Neural cell (in vitro differentiated cells): ENCODE data around the gene TNFAIP8L3. TPM values are rescaled to one million over a fixed set of nuclear protein-coding genes. Genes with fewer than 3 reads are reported as not detected.

ENCODE experiments used
- H2AFZ ChIP-seq: fragments of 200-600, 300-800 bp; sonication (generic), shearing (Covaris generic); 2 replicates; pipeline ENCODE4 v1.6.0; 2014; ENCODE audit warnings: low read depth, mild to moderate bottlenecking, antibody characterized with exemption, low read length, moderate library complexity
- H3F3A ChIP-seq: fragments of 200-600 bp; shearing (Covaris generic); 2 replicates; pipeline ENCODE4 v1.6.1; 2016; ENCODE audit warnings: mild to moderate bottlenecking, moderate library complexity, mixed read lengths, antibody characterized with exemption, low read length; ENCODE audit not compliant: insufficient read depth, poor library complexity, severe bottlenecking
- H3K27ac ChIP-seq: fragments of 200-600, 300-800 bp; sonication (generic), shearing (Covaris generic); 2 replicates; pipeline ENCODE4 v1.5.1; 2014; ENCODE audit warnings: mild to moderate bottlenecking, low read length, moderate library complexity
- H3K27me3 ChIP-seq: fragments of 300-800, 200-600 bp; sonication (generic), shearing (Covaris generic); 2 replicates; pipeline ENCODE4 v1.6.0; 2014; ENCODE audit warnings: mild to moderate bottlenecking, low read depth, low read length, moderate library complexity; ENCODE audit not compliant: insufficient read depth
- H3K36me3 ChIP-seq: fragments of 300-800, 200-600 bp; sonication (generic), shearing (Covaris generic); 2 replicates; pipeline ENCODE4 v1.5.1; 2014; ENCODE audit warnings: mild to moderate bottlenecking, antibody characterized with exemption, low read length, moderate library complexity; ENCODE audit not compliant: insufficient read depth
- H3K4me2 ChIP-seq: fragments of 300-800, 200-600 bp; sonication (generic), shearing (Covaris generic); 2 replicates; pipeline ENCODE4 v1.6.0; 2014; ENCODE audit warnings: mild to moderate bottlenecking, low read length
- H3K4me3 ChIP-seq: fragments of 300-800, 200-600 bp; sonication (generic), shearing (Covaris generic); 2 replicates; pipeline ENCODE4 v1.5.1; 2014; ENCODE audit warnings: mild to moderate bottlenecking, low read length, moderate library complexity
- H3K79me2 ChIP-seq: fragments of 200-600 bp; shearing (Covaris generic); replicated peaks from 2 replicates; pipeline ENCODE4 v1.6.0; 2014; ENCODE audit warnings: mild to moderate bottlenecking, low read length, moderate library complexity; ENCODE audit not compliant: insufficient read depth
- H3K9ac ChIP-seq: fragments of 300-800, 200-600 bp; sonication (generic), shearing (Covaris generic); 2 replicates; pipeline ENCODE4 v1.6.1; 2016; ENCODE audit warnings: mild to moderate bottlenecking, low read length, mixed read lengths
- H3K9me2 ChIP-seq: fragments of 200-600 bp; shearing (Covaris generic); 2 replicates; pipeline ENCODE4 v1.6.1; 2016; ENCODE audit warnings: mild to moderate bottlenecking, low read length, mixed read lengths; ENCODE audit not compliant: insufficient read depth
- H3K9me3 ChIP-seq: fragments of 200-600, 300-800 bp; sonication (generic), shearing (Covaris generic); 2 replicates; pipeline ENCODE4 v1.6.1; 2016; ENCODE audit warnings: mild to moderate bottlenecking, mixed run types, low read length, moderate library complexity, mixed read lengths
- H4K20me1 ChIP-seq: fragments of 200-600 bp; shearing (Covaris generic); 2 replicates; pipeline ENCODE4 v1.6.1; 2016; ENCODE audit warnings: mild to moderate bottlenecking, mixed run types; ENCODE audit not compliant: insufficient read depth
- EP300 ChIP-seq: fragments of 450-650 bp; conservative IDR thresholded peaks from 2 replicates; pipeline ENCODE4 v1.6.1; 2014; ENCODE audit warnings: antibody characterized with exemption, mild to moderate bottlenecking, moderate library complexity; ENCODE audit not compliant: poor library complexity, severe bottlenecking
- EZH2 ChIP-seq: fragments of 200-600, 300-800 bp; shearing (Covaris generic), sonication (generic); IDR thresholded peaks from 2 replicates; pipeline ENCODE4 v1.6.1; 2014; ENCODE audit warnings: antibody characterized with exemption, low read length, borderline replicate concordance, mild to moderate bottlenecking; ENCODE audit not compliant: insufficient read depth, poor library complexity, severe bottlenecking
- MXI1 ChIP-seq: fragments of 450-650 bp; conservative IDR thresholded peaks from 2 replicates; pipeline ENCODE4 v1.6.1; 2014; ENCODE audit warnings: antibody characterized with exemption, mild to moderate bottlenecking; ENCODE audit not compliant: poor library complexity, severe bottlenecking
- POLR2AphosphoS5 ChIP-seq: IDR thresholded peaks from 2 replicates; pipeline ENCODE4 v1.6.1; 2012
- RAD21 ChIP-seq: fragments of 450-650 bp; conservative IDR thresholded peaks from 2 replicates; pipeline ENCODE4 v1.6.1; 2014; ENCODE audit warnings: antibody characterized with exemption, mild to moderate bottlenecking, moderate library complexity
- SMC3 ChIP-seq: fragments of 450-650 bp; conservative IDR thresholded peaks from 2 replicates; pipeline ENCODE4 v1.6.1; 2014; ENCODE audit warnings: antibody characterized with exemption, mild to moderate bottlenecking, moderate library complexity; ENCODE audit not compliant: poor library complexity
- TAF1 ChIP-seq: IDR thresholded peaks from 2 replicates; pipeline ENCODE4 v1.6.1; 2012; ENCODE audit warnings: low read depth
- polyA plus RNA-seq: library from polyadenylated mRNA; depleted of rRNA; stranded (reverse); fragments of >200 nt; gene quantifications from 2 replicates; pipeline ENCODE4 v1.2.3, GENCODE V29; 2014
- TF ChIP-seq, protein P1 (sequence below): IDR thresholded peaks from 2 replicates; pipeline ENCODE4 v1.6.1; 2012; ENCODE audit warnings: borderline replicate concordance
- TF ChIP-seq, protein P2 (sequence below): fragments of 450-650 bp; IDR thresholded peaks from 2 replicates; pipeline ENCODE4 v1.5.1; 2014; ENCODE audit warnings: antibody characterized with exemption, mild to moderate bottlenecking, moderate library complexity; ENCODE audit not compliant: poor library complexity, severe bottlenecking

Gene TNFAIP8L3
- polyA plus RNA-seq, 1 donor from 2014 or later = 0.16 TPM

- Histone ChIP-seq H3K9me2 (no peaks in the 10 kb centered on the region), H3K9ac (no peak overlapping the region), H3K4me3 (no peak overlapping the region), H3K27ac (no peak overlapping the region), H3K36me3 (no peaks in the 10 kb centered on the region), H3K4me2 (no peak overlapping the region), H4K20me1 (no peaks in the 10 kb centered on the region), H3K27me3 (no peaks in the 10 kb centered on the region), H3K9me3 (no peaks in the 10 kb centered on the region), H3F3A (no peaks in the 10 kb centered on the region), H3K79me2 (no peaks in the 10 kb centered on the region), H2AFZ (no peak overlapping the region)
- no peak for TF ChIP-seq EP300
- TF ChIP-seq RAD21 = no peak
- TF ChIP-seq, protein P1, sequence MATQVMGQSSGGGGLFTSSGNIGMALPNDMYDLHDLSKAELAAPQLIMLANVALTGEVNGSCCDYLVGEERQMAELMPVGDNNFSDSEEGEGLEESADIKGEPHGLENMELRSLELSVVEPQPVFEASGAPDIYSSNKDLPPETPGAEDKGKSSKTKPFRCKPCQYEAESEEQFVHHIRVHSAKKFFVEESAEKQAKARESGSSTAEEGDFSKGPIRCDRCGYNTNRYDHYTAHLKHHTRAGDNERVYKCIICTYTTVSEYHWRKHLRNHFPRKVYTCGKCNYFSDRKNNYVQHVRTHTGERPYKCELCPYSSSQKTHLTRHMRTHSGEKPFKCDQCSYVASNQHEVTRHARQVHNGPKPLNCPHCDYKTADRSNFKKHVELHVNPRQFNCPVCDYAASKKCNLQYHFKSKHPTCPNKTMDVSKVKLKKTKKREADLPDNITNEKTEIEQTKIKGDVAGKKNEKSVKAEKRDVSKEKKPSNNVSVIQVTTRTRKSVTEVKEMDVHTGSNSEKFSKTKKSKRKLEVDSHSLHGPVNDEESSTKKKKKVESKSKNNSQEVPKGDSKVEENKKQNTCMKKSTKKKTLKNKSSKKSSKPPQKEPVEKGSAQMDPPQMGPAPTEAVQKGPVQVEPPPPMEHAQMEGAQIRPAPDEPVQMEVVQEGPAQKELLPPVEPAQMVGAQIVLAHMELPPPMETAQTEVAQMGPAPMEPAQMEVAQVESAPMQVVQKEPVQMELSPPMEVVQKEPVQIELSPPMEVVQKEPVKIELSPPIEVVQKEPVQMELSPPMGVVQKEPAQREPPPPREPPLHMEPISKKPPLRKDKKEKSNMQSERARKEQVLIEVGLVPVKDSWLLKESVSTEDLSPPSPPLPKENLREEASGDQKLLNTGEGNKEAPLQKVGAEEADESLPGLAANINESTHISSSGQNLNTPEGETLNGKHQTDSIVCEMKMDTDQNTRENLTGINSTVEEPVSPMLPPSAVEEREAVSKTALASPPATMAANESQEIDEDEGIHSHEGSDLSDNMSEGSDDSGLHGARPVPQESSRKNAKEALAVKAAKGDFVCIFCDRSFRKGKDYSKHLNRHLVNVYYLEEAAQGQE = no peak
- no peak for TF ChIP-seq EZH2
Measured at GRCh38 chr15:51062736-51063135, 32.0 kb downstream of the TNFAIP8L3 start.

GRCh38 chr15:51060030-51060673 lies 34.6 kb downstream of the TNFAIP8L3 start:
- H3K9ac ChIP-seq = no peak overlapping the region
- H3K4me3 ChIP-seq = no peak overlapping the region
- H2AFZ ChIP-seq = no peak overlapping the region
- no peaks in the 10 kb centered on the region for H4K20me1 ChIP-seq
- H3K27me3 ChIP-seq = no peaks in the 10 kb centered on the region
- no peak overlapping the region for H3K4me2 ChIP-seq
- no peaks in the 10 kb centered on the region for H3K36me3 ChIP-seq
- TF ChIP-seq, protein P1 = no peak
- TF ChIP-seq, protein P2, sequence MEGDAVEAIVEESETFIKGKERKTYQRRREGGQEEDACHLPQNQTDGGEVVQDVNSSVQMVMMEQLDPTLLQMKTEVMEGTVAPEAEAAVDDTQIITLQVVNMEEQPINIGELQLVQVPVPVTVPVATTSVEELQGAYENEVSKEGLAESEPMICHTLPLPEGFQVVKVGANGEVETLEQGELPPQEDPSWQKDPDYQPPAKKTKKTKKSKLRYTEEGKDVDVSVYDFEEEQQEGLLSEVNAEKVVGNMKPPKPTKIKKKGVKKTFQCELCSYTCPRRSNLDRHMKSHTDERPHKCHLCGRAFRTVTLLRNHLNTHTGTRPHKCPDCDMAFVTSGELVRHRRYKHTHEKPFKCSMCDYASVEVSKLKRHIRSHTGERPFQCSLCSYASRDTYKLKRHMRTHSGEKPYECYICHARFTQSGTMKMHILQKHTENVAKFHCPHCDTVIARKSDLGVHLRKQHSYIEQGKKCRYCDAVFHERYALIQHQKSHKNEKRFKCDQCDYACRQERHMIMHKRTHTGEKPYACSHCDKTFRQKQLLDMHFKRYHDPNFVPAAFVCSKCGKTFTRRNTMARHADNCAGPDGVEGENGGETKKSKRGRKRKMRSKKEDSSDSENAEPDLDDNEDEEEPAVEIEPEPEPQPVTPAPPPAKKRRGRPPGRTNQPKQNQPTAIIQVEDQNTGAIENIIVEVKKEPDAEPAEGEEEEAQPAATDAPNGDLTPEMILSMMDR = no peak
- TF ChIP-seq RAD21 (no peak), EP300 (no peak), POLR2AphosphoS5 (no peak), EZH2 (no peak), SMC3 (no peak), TAF1 (no peak), MXI1 (no peak)
- no peaks in the 10 kb centered on the region for H3K9me3 ChIP-seq
- no peak overlapping the region for H3K27ac ChIP-seq
- H3K79me2 ChIP-seq = no peaks in the 10 kb centered on the region
- no peaks in the 10 kb centered on the region for H3F3A ChIP-seq
- H3K9me2 ChIP-seq = no peaks in the 10 kb centered on the region
